NCI-H774 (cell line): ENCODE data around the gene EIF4G1.

Experiments
- DNase-seq: peaks from one replicate; lab custom pipeline; 2025; lab: John Stamatoyannopoulos, UW

Gene EIF4G1

GRCh38 chr3:184366619-184367289 lies 52.3 kb downstream of the EIF4G1 start:
- no peak for DNase-seq

- DNase-seq = no peak
Observed at GRCh38 chr3:184368116-184368515, 53.7 kb downstream of the EIF4G1 start.

- no peak for DNase-seq
Observed at GRCh38 chr3:184368586-184369183, 54.3 kb downstream of the EIF4G1 start.

GRCh38 chr3:184371570-184372018 lies 57.2 kb downstream of the EIF4G1 start:
- DNase-seq = peak; percentile 99

GRCh38 chr3:184372296-184372821 lies 58.0 kb downstream of the EIF4G1 start:
- no peak for DNase-seq

- DNase-seq = no peak
Observed at GRCh38 chr3:184372911-184373310, 58.5 kb downstream of the EIF4G1 start.

- DNase-seq = no peak
Observed at GRCh38 chr3:184373422-184373821, 59.0 kb downstream of the EIF4G1 start.

GRCh38 chr3:184375747-184376461 lies 61.5 kb downstream of the EIF4G1 start:
- no peak for DNase-seq

- DNase-seq = peak; percentile 73
Observed at GRCh38 chr3:184377374-184377773, 63.0 kb downstream of the EIF4G1 start.

- DNase-seq = peak; percentile 81
Observed at GRCh38 chr3:184377882-184378445, 63.6 kb downstream of the EIF4G1 start, which contains the start of gene THPO. Gene THPO, minus strand, starts transcription at chr3:184378207. Its CDS starts 1,948 bp downstream, at chr3:184376259.

- DNase-seq = no peak
Observed at GRCh38 chr3:184378651-184379357, 64.4 kb downstream of the EIF4G1 start.

GRCh38 chr3:184379358-184380184 lies 65.2 kb downstream of the EIF4G1 start, which contains the start of gene CHRD:
Gene CHRD, plus strand, starts transcription at chr3:184380054. Its CDS starts 265 bp downstream, at chr3:184380319.
- DNase-seq = no peak

- peak; percentile 69 for DNase-seq
Observed at GRCh38 chr3:184380185-184380626, 65.8 kb downstream of the EIF4G1 start.

- DNase-seq = no peak
Observed at GRCh38 chr3:184380627-184381260, 66.3 kb downstream of the EIF4G1 start.

- DNase-seq = no peak
Observed at GRCh38 chr3:184381261-184382224, 67.1 kb downstream of the EIF4G1 start.

- no peak for DNase-seq
Observed at GRCh38 chr3:184382326-184383032, 68.1 kb downstream of the EIF4G1 start.

GRCh38 chr3:184383033-184383740 lies 68.8 kb downstream of the EIF4G1 start:
- DNase-seq = no peak

GRCh38 chr3:184384342-184384741 lies 69.9 kb downstream of the EIF4G1 start:
- DNase-seq = no peak
